IPS-NIHi7 (cell line): ENCODE data around the gene TRIM24.
"Not testable (repeated sequence)": the region's sequence is repeated elsewhere in the genome, so short reads cannot be mapped to it uniquely, and the experiment has no call there.

ENCODE experiments used
- DNase-seq: peaks from one replicate; pipeline ENCODE4 v3.0.0; 2012; ENCODE audit warnings: mixed read lengths; ENCODE audit errors: extremely low spot score

TRIM24 gene

DNA sequence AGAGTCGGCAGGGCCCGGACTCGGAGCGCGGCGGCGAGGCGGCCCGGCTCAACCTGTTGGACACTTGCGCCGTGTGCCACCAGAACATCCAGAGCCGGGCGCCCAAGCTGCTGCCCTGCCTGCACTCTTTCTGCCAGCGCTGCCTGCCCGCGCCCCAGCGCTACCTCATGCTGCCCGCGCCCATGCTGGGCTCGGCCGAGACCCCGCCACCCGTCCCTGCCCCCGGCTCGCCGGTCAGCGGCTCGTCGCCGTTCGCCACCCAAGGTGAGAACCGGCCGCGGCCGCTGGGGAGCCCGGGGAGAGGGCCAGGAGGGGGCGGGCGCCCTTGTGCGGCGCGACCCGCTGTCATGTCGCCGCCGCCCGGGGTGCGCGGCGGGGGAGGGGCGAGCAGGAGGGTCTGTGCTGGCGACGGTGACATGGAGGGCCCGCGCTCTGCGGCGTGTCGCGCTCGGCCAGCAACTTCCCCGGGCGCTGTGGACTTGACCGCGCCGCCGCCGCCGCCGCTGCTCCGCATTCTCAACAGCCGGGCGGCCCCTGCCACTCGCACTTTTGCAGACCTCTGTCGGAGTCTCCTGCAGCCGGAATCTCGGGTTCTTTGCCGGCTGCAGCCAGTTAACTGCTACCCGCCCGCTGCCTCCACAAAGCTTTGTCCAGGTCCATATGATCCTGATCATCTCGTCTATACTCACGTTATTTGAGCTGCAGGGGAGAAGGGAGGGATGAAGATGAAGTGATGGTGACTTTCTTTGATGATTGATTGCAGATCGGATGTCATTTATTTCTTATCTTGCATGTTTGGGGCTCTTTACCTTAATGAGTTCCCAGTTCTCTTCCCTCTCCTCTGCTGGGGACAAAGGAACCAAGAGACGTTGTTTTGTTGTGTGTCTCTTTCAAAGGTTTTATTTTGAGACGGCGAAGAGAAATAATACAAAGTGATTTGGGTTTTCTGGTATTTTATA lies 869 bp downstream of the TRIM24 start:
- peak; percentile 34 for DNase-seq

DNA sequence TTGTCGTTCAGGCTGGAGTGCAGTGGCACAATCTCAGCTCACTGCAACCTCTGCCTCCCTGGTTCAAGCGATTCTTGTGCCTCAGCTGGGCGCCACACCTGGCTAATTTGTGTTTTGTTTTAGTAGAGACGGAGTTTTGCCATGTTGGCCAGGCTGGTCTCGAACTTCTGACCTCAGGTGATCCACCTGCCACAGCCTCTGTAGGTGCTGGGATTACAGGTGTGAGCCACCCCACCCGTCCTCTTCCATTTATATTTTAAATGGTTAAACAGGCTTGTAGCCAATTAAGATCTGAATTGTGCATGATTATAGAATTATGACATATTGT lies 3.2 kb downstream of the TRIM24 start:
- DNase-seq: not testable (repeated sequence)

DNA sequence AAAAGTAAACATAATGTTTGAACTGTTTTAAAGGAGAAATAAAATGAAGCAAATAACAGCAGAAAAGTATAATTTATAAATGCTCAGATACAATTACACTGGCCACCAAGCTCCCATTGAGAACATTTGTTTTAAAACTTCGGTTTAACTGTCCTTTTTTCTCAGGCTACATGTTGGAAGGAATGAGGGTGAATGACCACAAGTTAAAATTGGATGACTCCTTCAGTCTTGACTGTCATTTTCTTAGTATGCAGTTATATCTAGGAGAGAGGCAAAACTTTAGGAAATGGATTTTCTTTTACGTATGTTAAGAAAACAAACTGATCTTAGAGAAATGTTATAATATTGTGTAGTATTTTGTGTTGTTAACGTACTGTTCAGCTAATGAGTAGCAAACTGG lies 5.0 kb downstream of the TRIM24 start:
- DNase-seq: no peak

DNA sequence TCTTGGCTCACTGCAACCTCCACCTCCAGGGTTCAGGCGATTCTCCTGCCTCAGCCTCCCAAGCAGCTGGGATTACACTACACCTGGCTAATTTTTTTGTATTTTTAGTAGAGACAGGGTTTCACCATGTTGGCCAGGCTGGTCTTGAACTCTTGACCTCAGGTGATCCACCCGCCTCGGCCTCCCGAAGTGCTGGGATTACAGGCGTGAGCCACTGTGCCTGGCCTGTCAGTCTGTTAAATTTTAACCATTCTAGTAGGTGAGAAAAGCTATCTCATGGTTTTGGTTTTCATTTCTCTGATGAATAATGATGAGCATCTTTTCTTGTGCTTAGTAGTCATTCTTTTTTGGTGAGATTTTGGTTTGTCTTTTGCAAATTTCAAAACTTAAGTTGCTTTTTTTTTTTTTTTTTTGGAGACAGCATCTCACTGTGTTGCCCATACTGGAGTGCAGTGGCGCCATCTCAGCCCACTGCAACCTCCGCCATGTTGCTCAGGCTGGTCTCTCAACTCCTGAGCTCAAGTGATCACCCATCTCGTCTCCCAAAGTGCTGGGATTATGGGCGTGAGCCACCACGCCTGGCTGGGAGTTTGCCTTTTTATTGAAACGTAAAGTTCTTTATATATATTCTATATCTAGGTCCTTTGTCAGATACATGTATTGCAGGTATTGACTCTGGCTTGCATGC lies 6.2 kb downstream of the TRIM24 start:
- not testable (repeated sequence) for DNase-seq

DNA sequence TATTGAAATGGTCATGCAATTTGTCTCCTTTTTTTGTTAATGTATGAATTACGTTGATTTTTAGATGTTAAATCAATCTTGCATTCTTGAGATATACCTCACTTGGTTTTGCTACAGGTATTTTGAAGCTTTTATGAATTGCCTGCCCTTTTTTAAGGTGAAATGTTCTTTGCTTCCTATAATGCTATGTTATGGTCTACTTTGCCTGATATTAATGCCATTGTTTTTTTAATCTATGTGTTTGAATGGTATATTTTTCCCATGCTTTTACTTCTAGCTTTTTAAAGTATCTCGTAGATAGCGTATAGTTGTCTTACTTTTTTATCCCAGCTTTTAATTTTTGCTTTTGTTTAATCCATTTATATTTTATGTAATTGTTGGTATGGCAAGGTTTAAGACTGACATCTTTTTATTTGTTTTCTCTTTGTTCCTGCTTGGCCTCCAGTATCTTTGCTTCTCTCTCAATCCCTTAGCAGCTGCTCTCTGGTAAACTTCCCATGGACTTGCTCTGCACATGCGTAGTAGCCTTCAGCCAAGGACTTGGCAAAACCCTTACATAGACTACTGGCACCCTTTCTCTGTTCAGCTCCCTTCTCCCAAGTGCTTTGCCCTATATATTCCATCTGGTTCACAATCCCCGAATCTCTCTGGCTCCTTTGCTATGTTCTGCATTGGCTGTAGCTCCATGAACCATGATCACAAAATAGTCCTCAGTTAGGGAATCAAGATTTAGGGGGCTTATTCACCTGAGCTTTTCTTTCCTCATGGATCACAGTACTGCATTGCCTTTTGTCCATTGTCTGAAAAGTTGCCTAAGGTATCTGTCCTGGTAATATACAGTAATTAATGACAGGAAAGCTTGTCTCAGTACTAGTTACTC lies 8.4 kb downstream of the TRIM24 start:
- DNase-seq: no peak

DNA sequence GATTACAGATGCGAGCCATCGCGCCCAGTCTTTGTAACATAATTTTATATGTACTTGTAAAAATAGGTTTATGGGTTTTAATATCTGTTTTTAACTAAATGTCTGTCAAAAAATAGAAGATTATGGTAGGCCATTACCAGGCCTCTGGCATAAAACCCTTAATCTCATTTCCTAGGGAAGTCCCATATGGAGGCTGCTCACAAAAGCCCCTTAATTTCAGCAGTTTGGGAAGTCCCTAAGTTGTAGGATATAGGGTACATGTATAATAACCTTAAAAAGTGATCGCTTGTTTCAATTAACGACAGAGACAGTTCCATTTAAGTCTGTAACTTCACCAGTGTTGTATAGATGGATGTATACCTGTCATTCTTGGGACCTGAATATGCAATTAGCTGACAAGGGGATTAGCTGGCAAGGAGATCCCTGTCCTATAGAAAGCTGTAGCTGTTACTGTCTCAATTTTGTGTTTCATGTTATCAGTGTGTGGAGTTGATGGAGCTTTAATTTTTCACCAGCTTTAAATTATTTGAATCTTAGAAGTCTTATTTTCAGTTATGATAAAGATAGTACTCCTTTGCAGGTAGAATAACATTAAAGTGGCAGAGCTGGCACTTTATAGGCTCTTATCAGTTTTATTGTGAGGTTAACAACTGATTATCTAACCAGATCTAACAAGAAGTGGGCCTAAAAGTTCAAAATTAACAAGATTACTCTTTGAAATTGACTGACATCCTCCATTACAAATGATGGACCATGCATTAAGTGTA lies 10.5 kb downstream of the TRIM24 start:
- no peak for DNase-seq

DNA sequence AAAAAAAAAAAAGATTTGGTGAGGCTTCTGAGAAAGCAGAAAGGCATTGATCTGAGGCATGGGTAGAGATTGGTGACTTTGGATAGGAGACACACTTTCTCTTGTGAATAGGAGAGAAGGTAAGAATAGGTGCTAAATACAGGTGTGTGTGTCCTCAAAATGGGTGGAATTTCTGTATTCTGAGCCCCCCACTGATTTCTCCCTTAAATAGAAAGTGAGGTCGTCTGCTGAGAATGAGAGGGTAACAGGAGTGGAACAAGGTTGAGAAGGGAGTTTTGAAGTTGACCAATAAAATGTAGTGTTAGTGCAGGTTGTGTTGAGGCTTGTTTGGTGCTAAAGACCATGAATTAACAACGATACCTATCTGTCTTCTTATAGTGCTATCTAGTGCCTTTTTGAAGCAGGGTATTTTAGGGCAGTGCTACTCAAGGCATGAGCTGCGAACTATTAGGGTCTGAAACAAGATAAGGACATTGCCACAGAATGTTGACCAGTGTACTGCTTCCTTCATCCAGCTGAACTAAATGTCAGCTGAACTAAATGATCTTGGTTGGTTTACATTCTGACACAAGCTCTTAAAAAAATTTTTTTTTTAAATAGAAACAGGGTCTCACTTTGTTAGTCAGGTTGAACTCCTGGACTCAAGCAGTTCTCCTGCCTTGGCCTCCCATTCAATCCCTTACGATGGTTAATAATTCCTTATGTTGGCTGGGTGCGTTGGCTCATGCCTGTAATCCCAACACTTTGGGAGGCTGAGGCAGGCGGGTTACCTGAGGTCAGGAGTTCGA lies 12.4 kb downstream of the TRIM24 start:
- DNase-seq: no peak

DNA sequence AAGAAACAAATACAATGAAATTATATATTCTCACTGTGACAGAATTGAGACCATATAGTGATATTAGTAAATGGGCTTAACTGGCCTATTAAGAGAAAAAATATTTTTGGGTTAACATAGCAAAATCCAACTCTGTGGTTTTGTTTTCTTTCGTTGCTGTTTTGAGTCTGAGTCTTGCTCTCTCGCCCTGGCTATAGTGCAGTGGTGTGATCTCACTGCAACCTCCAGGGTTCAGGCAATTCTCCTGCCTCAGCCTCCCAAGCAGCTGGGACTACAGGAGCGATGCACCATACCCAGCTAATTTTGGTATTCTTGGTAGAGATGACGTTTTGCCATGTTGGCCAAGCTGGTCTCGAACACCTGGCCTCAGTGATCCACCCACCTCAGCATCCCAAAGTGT lies 15.3 kb downstream of the TRIM24 start:
- no peak for DNase-seq

DNA sequence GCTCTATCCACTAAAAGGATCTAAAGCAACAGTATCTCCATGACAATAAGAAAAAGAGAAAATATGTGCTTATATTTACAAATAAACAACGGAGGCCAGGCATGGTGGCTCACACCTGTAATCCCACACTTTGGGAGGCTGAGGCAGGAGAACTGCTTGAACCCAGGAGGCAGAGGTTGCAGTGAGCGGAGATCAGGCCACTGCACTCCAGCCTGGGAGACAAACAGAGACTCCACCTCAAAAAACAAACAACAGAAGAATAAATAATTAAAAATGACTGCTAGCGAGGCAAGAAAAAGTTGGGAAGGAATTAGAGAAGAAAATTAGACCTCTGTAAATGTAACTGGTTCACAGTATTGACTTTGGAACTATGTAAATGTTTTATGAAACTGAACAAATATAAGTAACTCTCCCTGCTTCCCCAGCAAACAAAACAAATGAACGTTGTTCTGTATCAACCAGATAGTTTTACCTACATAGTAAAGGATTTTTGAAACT lies 17.1 kb downstream of the TRIM24 start:
- DNase-seq: no peak

DNA sequence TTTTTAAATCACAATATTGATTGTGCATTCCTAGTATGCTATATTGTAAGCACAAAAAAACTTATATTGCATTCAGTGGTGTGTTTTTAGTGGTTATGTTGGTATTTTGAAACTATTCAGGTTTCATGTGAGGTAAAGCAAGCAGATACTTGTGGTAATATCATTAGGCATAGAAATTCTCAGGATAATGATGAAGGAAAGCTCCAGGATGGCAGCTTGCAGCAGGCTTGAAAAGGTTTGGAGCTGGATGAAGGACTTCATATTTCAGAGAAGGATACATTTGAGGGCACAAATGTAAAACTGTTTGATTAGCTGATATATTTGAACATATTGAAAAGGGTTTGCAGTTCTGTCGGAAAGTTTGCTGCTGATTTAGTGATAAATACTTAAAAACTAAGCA lies 17.5 kb downstream of the TRIM24 start:
- no peak for DNase-seq

DNA sequence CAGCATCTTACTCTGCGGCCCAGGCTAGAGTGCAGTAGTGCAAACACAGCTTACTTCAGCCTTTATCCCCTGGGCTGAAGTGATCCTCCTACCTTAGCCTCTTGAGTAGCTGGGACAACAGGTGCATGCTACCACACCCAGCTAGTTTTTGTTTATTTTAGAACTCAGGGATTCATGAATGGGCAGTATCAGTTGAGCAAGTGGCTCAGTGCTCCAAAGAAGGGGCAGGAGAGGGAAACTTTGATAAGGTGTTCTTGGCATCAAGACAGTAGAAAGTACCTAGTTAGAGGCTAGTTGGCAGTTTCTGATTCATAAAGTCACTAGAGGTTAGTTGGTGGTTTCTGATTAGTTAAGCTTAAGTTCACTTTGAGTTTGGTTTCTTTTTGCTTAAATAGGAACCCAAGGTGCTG lies 18.4 kb downstream of the TRIM24 start:
- no peak for DNase-seq

DNA sequence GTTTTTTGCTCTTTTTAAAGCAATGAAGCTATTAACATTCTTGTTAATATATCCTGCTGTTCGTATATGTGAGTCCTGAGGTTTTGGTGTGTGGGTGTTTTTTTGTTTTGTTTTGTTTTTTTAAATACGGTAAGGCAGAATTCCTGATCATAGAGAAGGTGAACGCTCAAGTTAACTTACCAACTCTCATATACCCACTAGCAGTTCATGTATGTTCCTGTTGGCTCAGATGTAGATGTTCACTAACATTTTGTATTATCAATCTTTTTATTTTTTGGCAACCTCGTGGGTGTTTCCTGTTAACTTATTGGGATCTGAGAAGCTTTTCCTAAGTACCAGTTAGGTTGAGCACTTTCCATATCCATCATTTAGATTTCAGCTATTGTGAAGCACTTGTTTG lies 20.5 kb downstream of the TRIM24 start:
- no peak for DNase-seq

DNA sequence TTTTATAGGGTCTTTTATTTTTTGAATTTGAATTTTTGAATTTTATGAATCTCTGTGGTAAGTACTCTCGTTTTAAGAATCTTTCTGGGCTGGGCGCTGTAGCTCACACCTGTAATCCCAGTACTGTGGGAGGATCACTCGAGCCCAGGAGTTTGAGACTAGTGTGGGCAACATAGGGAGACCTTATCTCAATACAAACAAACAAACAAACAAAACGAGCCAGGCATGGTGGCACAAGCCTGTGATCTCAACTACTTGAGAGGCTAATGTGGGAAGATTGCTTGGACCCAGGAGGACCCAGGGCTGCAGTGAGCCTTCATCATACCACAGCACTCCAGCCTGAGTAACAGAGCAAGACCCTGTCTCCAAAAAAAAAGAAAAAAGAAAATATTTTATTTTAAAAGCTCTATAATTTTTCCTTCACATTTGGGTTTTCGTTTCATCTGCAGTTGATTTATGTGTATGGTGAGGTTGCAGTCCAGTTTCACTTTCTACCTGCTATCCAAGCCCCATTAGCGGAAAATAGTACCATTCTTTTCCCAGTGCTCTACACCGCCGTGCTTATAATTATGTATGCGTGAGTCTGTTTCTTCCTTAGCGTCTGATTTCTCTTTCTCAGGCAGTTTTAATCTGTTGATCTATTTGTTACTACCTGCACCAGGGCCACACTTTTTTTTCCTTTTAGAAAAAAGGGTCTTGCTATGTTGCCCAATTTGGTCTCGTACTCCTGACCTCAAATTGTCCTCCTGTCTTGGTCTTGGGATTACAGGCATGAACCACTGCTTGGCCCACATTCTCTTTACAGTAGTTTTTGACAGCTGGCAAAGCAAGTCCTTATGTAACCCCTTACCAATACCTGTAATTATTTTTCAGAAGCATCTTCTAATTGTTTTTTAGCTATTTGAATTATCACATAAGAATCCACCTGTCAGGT lies 21.7 kb downstream of the TRIM24 start:
- no peak for DNase-seq

DNA sequence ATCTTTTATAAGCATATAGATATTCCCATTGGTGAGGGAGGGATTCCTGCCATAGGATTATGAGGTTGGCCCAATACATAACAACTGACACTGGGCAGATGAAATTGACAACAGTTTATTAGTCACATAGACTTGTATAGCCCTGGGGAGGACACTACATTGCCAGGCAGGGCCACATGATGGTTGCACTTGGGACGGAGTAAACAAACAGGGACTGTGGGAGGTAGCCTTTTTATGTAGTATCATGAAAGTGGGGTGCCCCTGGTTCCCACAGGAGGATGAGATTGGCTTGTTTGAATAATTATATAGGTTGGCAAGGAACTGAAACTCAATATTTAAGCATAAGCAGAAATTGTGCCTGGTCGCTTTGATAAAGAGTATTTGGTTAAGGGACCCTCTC lies 23.5 kb downstream of the TRIM24 start:
- DNase-seq: no peak

DNA sequence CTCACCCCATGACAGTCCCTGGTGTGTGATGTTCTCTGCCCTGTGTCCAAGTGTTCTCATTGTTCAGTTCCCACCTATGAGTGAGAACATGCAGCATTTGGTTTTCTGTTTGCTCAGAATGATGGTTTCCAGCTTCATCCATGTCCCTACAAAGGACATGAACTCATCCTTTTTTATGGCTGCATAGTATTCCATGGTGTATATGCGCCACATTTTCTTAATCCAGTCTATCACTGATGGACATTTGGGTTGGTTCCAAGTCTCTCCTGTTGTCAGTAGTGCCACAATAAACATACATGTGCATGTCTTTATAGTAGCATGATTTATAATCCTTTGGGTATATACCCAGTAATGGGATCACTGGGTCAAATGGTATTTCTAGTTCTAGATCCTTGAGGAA lies 25.4 kb downstream of the TRIM24 start:
- not testable (repeated sequence) for DNase-seq

DNA sequence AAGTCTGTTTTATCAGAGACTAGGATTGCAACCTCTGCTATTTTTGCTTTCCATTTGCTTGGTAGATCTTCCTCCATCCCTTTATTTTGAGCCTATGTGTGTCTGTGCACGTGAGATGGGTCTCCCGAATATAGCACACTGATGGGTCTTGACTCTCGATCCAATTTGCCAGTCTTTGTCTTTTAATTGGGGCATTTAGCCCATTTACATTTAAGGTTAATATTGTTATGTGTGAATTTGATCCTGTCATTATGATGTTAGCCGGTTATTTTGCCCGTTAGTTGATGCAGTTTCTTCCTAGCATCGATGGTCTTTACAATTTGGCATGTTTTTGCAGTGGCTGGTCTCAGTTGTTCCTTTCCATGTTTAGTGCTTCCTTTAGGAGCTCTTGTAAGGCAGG lies 29.1 kb downstream of the TRIM24 start:
- DNase-seq: not testable (repeated sequence)

DNA sequence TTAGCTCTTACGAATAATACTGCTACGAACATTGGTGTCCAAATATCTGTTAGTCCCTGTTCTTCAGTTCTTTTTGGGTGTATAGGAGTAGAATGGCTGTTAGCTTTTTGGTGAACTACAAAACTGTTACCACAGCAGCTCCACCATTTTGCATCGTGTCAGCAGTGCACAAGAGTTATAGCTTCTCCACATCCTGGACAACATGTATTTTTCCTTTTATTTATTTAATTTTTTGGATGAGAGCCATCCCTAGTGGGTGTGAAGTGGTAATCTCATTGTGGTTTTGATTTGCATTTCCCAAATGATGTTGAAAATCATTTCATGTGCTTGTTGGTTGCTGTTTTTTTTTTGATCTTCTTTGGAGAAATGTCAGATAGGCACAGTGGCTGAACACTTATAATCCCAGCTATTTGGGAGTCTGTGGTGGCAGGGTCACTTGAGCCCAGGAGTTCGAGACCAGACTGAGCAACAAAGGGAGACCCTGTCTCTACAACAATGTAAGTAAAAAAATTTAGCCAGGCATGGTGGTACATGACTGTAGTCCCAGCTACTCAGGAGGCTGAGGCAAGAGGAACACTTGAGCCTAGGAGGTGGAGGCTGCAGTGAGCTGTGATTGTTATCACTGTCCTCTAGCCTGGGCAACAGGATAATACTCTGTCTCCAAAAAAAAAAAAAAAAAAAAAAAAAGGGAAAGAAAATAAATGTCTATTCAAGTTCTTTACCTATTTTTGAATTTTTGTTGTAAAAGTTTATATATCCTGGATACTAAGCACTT lies 31.7 kb downstream of the TRIM24 start:
- no peak for DNase-seq

DNA sequence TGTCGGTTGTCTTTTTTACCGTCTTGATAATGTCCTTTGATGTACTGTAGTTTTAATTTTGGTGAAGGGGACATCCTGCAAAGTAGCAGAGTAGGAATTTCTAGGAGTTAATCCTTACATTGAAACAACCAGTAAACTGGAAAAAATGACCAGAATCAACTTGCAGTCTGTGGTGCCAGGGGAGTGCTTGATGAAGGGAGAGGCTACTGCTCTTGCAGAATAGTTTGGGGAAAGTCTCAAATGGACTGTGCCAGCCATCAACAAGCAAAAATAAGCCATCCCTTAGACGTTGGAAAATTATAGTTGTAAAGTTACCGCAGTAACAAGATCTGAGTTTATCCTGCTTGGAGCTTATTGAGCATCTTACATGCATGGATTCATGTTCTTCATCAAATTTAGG lies 32.4 kb downstream of the TRIM24 start:
- DNase-seq: no peak

DNA sequence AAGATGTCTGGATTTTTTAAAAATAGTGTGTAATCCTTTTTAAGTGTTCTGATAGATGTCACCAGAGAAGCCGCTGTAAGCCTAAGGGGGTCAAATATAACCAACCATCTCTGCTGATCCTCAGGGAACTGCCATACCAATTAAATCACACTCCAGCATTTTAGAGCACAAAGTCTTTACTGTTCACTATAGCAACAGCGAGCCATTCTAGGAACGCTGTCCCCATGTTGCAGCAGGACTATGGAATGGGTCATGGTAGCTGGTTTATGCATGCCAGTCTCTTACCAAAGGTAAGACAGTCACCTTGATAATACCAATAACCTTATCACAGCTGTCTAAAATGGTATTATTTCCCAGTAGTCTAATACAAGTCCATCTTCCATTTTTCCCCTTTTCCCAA lies 33.5 kb downstream of the TRIM24 start:
- no peak for DNase-seq
